ENCODE results near the gene HRH3. TPM values are rescaled to one million over a fixed set of nuclear protein-coding genes. Genes with fewer than 3 reads are reported as not detected.

HRH3 gene
- total RNA-seq, 4 donors from 2014 or later: not detected

GRCh38 chr20:62245911-62246280 lies 25.8 kb upstream of the HRH3 start:
- no peak for DNase-seq
- H3K9me3 ChIP-seq: no peaks in the 10 kb centered on the region

DNA sequence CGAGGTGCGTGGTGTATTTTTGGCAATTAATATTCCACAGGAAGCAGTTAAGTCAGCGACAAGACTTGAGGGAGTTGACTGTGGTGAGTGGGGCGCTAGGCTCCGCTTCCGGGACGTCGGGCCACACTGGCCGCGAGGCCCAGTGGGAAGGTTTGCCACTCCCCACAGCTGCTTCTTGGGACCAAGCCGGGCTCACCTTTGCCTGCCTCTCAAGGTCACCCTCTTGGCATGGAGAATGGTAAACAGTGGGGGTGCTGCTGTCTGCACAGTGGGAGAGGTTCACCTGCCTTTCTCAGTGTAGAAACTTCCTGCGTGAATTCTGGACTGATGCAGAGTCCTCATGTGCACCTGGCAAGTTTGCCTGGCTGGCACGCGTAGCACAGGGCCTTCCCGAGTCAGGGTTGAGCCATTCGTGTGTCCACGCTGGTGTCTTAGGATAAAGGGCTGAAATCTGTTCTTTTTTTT lies 24.6 kb upstream of the HRH3 start:
- Histone ChIP-seq H3K4me3 (no peak overlapping the region), H3K36me3 (peaks cover 0 to 48% (median 0%) of the 10 kb centered on the region in 3 donors), H3K27me3 (no peaks in the 10 kb centered on the region), H3K4me1 (peaks cover 33 to 84% (median 35%) of the 10 kb centered on the region in 3 donors), H3K27ac (peak overlapping the region in 3 of 4 donors; percentile 40 to 68 (median 52)), H3K9me3 (no peaks in the 10 kb centered on the region)
- intact Hi-C loops (cut with DNase I): no loop called here
- DNase-seq: no peak
- TF ChIP-seq, protein P1, sequence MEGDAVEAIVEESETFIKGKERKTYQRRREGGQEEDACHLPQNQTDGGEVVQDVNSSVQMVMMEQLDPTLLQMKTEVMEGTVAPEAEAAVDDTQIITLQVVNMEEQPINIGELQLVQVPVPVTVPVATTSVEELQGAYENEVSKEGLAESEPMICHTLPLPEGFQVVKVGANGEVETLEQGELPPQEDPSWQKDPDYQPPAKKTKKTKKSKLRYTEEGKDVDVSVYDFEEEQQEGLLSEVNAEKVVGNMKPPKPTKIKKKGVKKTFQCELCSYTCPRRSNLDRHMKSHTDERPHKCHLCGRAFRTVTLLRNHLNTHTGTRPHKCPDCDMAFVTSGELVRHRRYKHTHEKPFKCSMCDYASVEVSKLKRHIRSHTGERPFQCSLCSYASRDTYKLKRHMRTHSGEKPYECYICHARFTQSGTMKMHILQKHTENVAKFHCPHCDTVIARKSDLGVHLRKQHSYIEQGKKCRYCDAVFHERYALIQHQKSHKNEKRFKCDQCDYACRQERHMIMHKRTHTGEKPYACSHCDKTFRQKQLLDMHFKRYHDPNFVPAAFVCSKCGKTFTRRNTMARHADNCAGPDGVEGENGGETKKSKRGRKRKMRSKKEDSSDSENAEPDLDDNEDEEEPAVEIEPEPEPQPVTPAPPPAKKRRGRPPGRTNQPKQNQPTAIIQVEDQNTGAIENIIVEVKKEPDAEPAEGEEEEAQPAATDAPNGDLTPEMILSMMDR (IDR thresholded peaks at IDR 0.05): no peak
- no peak for TF ChIP-seq POLR2A (IDR thresholded peaks at IDR 0.05)
- WGBS, 2 donors: 87 to 89% methylated on average over 8 to 16 of the region's 17 CpGs

More at GRCh38 chr20:62245911-62246280, 25.8 kb upstream of the HRH3 start:
- peaks cover 23 to 80% (median 24%) of the 10 kb centered on the region in 3 donors for H3K4me1 ChIP-seq
- intact Hi-C loops (cut with DNase I): no loop called here
- TF ChIP-seq POLR2A (IDR thresholded peaks at IDR 0.05): no peak
- TF ChIP-seq, protein P1 (IDR thresholded peaks at IDR 0.05): no peak
- H3K27me3 ChIP-seq: no peaks in the 10 kb centered on the region
- no peak overlapping the region for H3K4me3 ChIP-seq
- H3K36me3 ChIP-seq: peaks cover 0 to 48% (median 0%) of the 10 kb centered on the region in 3 donors
- 81 to 90% methylated on average over 6 to 10 of the region's 19 CpGs for WGBS, 2 donors
- peak overlapping the region in 3 of 4 donors; percentile 10 to 68 (median 38) for H3K27ac ChIP-seq

- Histone ChIP-seq H3K4me1 (peaks cover 38 to 84% (median 41%) of the 10 kb centered on the region in 3 donors), H3K36me3 (peaks cover 0 to 48% (median 0%) of the 10 kb centered on the region in 3 donors), H3K27ac (peak overlapping the region in 1 of 4 donors; percentile 52), H3K9me3 (no peaks in the 10 kb centered on the region), H3K4me3 (no peak overlapping the region), H3K27me3 (no peaks in the 10 kb centered on the region)
- no peak for DNase-seq
- intact Hi-C loops (cut with DNase I): no loop called here
- WGBS, 2 donors: 79 to 89% methylated on average over 5 to 10 of the region's 21 CpGs
- TF ChIP-seq, protein P1 (IDR thresholded peaks at IDR 0.05): no peak
- TF ChIP-seq POLR2A (IDR thresholded peaks at IDR 0.05): no peak
These were observed 23.9 kb upstream of the HRH3 start for GRCh38 chr20:62243906-62244515.

- WGBS, 2 donors: 84 to 90% methylated on average over 13 to 14 of the region's 22 CpGs
- TF ChIP-seq POLR2A (IDR thresholded peaks at IDR 0.05): no peak
- TF ChIP-seq, protein P1 (IDR thresholded peaks at IDR 0.05): no peak
- intact Hi-C loops (cut with DNase I): no loop called here
- peaks cover 38 to 84% (median 41%) of the 10 kb centered on the region in 3 donors for H3K4me1 ChIP-seq
- H3K4me3 ChIP-seq: no peak overlapping the region
- peaks cover 0 to 48% (median 0%) of the 10 kb centered on the region in 3 donors for H3K36me3 ChIP-seq
- no peak for DNase-seq
- no peaks in the 10 kb centered on the region for H3K27me3 ChIP-seq
- peak overlapping the region; percentile 53 to 99 (median 97) for H3K27ac ChIP-seq
- no peaks in the 10 kb centered on the region for H3K9me3 ChIP-seq
These were observed 23.0 kb upstream of the HRH3 start for GRCh38 chr20:62243106-62243505.

GRCh38 chr20:62242176-62242575 lies 22.1 kb upstream of the HRH3 start:
- intact Hi-C loops (cut with DNase I): no loop called here
- Histone ChIP-seq H3K27ac (peak overlapping the region; percentile 53 to 99 (median 97)), H3K27me3 (no peaks in the 10 kb centered on the region), H3K4me3 (peak overlapping the region in 1 of 4 donors; percentile 12), H3K36me3 (peaks cover 0 to 48% (median 0%) of the 10 kb centered on the region in 3 donors), H3K4me1 (peaks cover 42 to 92% (median 46%) of the 10 kb centered on the region in 3 donors), H3K9me3 (no peaks in the 10 kb centered on the region)
- TF ChIP-seq, protein P1 (IDR thresholded peaks at IDR 0.05): no peak
- no peak for TF ChIP-seq POLR2A (IDR thresholded peaks at IDR 0.05)
- 77 to 86% methylated on average over 6 of the region's 6 CpGs for WGBS, 2 donors
- DNase-seq: no peak

Data from esophagus squamous epithelium (tissue), 5 donors.